Inflammatory macrophage treated with lipopolysaccharide for 4 hours (primary cell): Measurements from ENCODE around the gene LPIN3.
A peak's percentile ranks its signal among the peaks of the same experiment; 100 is the strongest.

Experiments
- DNase-seq: peaks from one replicate; pipeline ENCODE4 v3.0.0-alpha.2; 2020

The LPIN3 gene

DNA sequence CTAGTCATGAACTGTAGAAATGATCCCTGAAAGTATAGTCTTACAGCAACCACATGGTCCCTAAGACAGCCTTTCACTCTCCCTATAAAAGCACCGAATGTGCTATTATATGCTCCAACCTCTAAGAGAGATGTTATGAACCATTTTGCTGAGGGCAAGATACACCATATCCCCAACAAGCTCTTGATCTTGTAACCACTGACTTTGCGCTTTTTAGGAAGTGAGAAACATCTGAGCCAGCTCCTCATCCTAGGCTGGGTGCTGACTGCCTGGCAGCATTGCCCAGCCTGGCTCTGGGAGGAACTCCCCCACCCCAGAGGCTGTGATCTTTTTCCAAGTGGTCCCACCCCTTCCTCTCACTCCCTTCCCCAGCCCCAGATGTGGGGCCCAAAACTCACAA is 29.1 kb downstream of the LPIN3 start:
- no peak for DNase-seq

DNA sequence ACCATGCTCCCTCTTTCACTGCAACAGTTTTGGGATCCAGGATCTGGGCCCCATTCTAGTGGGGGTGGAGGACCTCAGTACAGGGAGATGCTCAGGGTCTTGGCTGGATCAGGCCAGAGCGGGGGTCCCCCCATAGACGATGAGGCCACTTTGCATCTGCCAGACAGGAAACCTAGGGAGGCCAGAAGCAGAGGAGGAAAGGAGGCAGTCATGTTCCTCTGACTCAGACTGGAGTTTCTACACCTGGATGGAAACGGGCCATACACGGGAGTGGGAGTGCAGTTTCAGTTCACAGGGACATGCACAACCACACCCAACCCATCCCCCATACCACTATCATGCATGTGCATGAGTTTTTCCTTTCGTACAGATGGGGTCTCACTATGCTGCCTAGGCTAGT is 29.6 kb downstream of the LPIN3 start:
- no peak for DNase-seq

DNA sequence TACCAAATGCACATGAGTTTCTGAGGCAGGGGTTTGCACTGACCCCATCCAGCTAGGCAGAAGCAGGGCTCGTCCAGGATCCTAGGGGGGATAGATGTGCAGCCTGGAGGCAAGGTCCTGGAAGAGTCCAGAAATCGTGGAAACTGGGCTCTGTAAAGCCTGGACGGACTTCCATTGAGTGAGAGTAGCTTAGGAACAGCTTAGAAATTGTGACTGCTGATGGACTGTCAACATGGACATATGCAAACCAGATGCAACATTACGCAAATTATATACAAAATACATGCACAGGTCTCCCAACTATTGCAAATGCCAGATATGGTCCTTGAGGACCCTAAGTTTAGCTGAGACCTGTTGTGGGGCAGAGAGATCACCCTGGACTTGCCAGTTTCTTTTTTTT is 30.8 kb downstream of the LPIN3 start:
- no peak for DNase-seq

GRCh38 chr20:41373251-41373783 is 32.7 kb downstream of the LPIN3 start:
- peak; percentile 8 for DNase-seq

- DNase-seq = no peak
These were observed 33.6 kb downstream of the LPIN3 start for GRCh38 chr20:41373931-41374920.

DNA sequence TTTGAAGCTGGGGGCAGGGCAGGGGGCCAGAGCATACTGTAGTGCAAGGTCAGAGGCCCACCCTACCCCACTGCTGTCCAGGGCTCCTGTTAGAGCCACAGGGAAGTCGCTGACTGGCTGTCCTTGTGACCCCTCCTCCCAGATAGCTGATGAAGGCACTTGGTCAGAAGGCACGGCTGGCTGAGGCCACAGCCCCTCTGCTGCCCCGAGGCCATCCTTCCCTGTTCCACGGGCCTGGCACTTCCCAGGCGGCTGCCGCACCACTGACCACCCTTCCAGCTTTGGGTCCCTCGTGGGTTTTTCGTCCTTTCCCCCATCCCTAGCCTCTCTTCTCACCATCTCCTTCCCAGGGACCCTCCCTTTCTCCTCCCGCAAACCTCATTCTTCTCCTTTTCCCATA is 35.2 kb downstream of the LPIN3 start:
- DNase-seq = no peak

DNA sequence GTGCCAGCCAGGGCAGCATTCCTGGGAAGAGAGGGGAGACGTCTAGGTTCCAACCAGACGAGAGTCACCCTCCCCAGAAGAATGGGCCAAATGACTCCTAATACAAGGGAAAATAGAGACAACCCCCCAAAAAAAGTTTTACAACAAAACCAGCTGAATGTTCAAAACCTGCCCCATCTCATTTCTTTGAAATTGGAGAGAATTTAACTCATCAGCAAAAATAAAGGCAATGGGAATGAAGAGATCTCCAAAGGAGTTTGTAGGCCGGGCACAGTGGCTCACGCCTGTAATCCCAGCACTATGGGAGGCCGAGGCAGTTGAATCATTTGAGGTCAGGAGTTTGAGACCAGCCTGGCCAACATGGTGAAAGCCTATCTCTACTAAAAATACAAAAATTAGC is 35.7 kb downstream of the LPIN3 start:
- DNase-seq = no peak

GRCh38 chr20:41377275-41377674 is 36.7 kb downstream of the LPIN3 start:
- no peak for DNase-seq

DNA sequence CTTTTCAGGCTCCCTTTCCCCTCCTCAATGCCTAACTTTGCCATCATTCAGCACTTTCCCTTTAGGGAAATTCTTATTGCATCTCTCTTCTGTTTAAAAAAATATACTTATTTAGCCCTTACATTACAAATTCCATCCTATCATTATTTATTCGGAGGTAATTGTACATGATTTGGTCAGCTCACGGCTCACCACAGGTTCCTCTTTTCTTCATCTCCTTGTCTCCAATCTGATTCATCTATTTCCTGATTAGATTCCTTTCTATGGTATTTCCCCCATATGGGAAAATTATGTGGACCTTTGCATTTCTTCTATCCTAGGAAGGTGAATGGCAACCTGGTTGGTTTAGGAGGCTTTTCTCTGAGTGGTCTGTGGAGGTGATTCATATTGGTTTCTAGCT is 38.9 kb downstream of the LPIN3 start:
- DNase-seq = no peak

- DNase-seq = no peak
These were observed 40.1 kb downstream of the LPIN3 start for GRCh38 chr20:41380551-41381193.

- DNase-seq = no peak
These were observed 42.2 kb downstream of the LPIN3 start for GRCh38 chr20:41382791-41383305.

DNA sequence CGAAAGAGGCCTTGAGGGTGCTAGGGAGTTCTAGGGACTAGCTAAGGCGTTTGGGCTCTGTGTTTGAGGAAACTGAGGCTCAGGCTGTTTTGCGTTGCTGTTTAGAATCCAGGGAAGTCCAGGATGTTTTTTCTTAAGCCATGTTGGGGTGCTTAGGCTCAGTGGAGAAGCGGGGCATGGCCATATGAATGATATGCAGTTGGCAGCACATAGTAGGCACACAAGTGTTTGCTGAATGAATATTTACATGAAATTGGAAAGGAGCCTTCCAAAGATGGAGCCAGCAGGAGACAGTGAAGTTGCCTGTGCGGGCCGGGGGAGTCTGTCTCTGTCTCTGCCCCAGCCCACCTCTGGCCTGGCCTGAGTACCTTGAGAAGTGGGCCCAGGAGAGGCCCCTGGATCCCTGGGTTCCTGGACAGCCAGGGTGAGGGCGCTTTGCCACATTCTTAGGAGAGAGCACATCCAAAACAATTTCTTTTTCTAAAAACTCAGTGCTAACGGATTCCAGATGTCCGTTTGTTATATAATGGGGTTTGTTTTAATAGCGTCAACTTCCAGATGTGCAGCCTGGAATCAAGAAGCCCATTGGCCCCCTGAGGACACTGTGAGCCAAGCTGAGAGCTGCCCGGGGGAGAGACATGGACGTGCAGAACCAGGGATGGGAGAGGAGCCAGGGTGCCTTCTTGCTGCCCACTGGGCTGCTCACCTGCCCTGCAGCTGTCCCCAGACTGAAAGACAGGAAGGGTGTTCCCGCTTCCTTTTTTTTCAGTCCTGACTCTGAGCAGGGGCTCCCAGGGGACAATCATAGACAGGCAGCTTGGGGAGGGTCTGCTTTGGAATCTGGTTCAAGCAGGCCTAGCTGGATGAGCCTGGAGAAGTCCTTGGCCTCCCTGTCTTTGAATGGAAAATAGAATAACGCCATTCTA is 46.1 kb downstream of the LPIN3 start:
- DNase-seq = no peak

DNA sequence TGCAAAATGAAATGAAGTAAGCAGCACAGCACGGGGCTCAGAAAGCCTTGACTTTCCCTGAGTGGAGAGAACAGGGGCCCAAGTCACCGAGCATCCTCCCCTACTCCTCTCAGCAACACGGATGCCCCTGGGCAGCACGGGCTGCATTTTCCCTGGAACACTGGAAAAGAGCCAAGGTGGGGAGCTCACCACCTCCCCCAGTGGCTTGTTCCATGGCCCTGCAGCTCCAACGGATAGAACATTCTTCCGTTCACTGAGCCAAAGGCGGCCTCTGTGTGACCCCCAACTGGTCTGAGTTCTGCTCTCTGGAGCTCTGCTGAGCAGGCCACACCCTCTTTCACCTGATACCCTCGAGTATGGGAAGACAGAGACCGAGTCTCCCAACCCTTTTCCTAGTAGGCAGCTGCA is 46.8 kb downstream of the LPIN3 start:
- DNase-seq = no peak

- no peak for DNase-seq
These were observed 50.3 kb downstream of the LPIN3 start for GRCh38 chr20:41390889-41391288.

DNA sequence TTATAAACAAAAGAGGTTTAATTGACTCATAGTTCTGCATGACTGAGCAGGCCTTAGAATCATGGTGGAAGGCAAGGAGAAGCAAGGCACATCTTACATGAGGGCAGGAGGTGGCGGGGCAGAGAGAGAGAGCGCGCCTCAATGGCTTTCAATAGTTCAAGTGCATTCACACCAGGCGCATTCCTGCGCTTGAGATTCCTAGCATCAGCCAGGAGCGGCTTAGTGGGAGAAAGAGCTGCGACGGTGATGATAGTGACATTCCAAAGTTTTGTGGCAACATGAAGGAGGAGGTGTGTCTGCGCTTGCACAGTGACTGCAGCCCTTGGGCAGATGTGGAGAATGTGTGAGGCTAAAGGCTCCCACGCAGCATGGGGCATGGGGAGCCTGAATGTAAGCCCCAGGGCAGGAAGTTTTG is 51.0 kb downstream of the LPIN3 start:
- DNase-seq = no peak

DNA sequence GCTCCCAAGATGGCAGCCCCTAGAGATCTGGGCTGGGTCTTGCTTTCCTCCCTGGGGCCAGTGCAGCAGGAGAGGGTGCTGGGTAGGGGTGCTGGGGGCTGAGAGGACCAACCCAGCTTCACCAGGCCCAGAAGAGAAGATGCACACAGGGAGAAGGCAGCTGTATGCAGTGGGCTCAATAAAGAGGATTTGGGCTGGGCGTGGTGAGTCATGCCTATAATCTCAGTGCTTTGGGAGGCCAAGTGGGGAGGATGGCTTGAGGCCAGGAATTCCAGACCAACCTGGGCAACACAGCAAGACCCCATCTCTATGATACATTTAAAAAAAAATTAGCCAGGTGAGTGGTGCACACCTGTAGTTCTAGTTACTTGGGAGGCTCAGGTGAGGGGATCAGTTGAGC is 51.7 kb downstream of the LPIN3 start:
- no peak for DNase-seq

DNA sequence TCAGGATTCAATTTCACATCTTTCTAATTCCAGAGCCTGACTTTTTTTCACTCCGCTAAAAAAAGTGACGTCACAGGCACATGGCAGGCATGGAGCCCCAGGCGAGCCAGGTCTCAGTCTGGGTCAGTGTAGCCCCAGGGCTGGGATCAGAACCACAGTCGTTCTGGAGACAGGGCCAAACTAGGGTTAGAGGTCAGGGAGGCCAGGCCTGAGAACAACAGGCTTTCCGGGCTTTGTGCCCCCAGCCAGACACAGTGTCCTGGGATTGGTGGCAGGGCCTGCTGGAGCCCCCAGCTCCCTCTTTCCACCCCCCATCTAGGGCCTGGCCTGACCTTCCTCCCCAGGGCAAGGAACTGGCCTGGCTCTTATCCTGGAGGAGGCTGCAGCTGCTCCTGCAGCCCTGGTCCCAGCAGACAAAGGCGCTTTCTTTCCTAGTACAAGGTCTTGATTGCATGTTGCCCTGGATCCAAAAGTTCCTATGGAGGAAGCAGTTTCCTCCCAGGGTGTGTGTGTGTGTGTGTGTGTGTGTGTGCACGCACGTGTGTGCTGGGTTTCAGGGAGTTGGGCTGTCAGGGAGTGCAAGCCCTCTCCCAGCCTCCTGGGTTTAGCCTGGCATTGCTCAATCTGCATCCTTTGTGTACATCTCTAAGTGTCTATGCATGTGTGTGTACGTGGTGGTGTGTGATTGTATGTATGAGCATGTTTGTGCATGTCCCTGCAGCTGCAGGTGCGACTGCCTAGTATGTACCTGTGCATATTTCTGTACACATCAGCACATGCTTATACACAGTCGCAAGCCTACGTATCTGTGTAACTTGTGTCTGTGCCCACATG is 52.5 kb downstream of the LPIN3 start:
- DNase-seq = no peak

- no peak for DNase-seq
These were observed 53.1 kb downstream of the LPIN3 start for GRCh38 chr20:41393705-41394066.

DNA sequence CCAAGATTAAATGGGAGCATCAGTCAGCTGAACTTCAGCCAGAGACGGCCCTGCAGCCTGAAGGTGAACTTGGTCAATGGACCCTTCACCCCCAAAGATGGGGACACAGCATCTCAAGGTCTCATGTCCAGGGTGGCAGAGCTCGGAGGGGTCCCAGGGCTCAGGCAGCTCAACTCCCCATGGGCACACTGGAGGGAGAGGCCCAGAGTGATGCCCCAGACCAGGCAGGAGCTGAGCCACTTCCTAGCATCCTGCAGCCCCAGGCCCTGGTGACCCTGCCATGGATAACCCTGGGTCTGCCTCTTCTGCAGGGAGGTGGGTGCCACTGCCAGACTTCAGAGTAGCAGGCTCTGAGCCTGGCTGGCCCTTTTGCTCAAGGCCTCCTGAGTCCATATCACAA is 53.5 kb downstream of the LPIN3 start:
- DNase-seq = no peak

DNA sequence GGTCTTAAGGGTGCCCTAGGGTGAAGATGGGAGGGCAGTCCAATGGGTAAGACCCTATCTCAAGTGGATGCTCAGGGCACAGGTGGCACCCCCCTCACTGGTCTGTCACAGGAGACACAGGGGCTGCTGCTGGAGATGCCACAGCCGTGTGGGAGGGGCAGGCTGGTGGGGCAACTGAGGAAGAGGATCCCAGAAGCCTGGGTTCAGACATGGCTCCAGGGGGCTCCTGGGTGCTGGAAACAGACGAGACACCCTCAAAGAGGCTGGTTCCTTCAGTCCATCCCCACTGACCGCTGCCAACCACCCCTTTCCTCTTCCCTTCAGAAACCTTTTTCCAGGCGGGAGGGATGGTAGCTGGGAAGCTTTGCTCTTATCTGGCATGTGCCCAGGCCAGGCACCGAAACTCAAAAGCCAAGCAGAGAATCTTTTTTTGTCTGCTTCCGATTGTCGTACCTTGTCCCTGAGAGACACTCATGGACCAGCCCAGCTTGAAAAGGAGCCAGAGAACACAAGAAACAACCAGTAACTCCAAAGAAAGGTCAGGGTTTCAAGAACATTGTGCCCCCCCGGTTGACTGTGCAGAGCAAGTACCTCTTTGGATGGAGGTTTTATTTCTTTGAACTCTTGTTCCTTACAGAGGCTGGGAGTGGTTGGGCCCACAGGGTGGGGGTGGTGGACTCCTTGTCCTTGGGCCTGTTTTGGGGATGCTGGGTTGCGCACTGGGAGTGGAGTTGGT is 54.5 kb downstream of the LPIN3 start:
- no peak for DNase-seq
